Activated CD4-positive, alpha-beta T cell treated with anti-CD3 and anti-CD28 coated beads, Interleukin-2, amount 50 U/mL, for 16 hours (primary cell): ENCODE results near the gene CYBA.

Experiments used
- DNase-seq: peaks from one replicate; pipeline ENCODE4 v3.0.0-alpha.2; 2020

Gene CYBA

GRCh38 chr16:88627531-88628411, 23.1 kb downstream of the CYBA start:
- DNase-seq, result no peak

- DNase-seq, result no peak
These were observed 24.2 kb downstream of the CYBA start for GRCh38 chr16:88626646-88627045.

- DNase-seq, result peak; percentile 25
These were observed 25.8 kb downstream of the CYBA start for GRCh38 chr16:88624977-88625576.

- DNase-seq, result no peak
These were observed 26.4 kb downstream of the CYBA start for GRCh38 chr16:88624481-88624880.

GRCh38 chr16:88623858-88624257, 27.0 kb downstream of the CYBA start:
- DNase-seq, result no peak

GRCh38 chr16:88622866-88623265, 28.0 kb downstream of the CYBA start:
- DNase-seq, result no peak

GRCh38 chr16:88622125-88622524, 28.7 kb downstream of the CYBA start:
- no peak for DNase-seq

- DNase-seq, result peak; percentile 70
These were observed 30.7 kb downstream of the CYBA start for GRCh38 chr16:88619859-88620815.

GRCh38 chr16:88618956-88619667, 31.7 kb downstream of the CYBA start:
- DNase-seq, result no peak

GRCh38 chr16:88618182-88618955, 32.5 kb downstream of the CYBA start:
- no peak for DNase-seq

GRCh38 chr16:88617268-88618031, 33.4 kb downstream of the CYBA start:
- no peak for DNase-seq

- no peak for DNase-seq
These were observed 34.1 kb downstream of the CYBA start for GRCh38 chr16:88616736-88617135.

- no peak for DNase-seq
These were observed 34.5 kb downstream of the CYBA start for GRCh38 chr16:88616320-88616719.

- DNase-seq, result no peak
These were observed 35.9 kb downstream of the CYBA start for GRCh38 chr16:88614818-88615580.

GRCh38 chr16:88613911-88614817, 36.7 kb downstream of the CYBA start:
- no peak for DNase-seq

- no peak for DNase-seq
These were observed 37.6 kb downstream of the CYBA start for GRCh38 chr16:88613293-88613692.

GRCh38 chr16:88610909-88611812, 39.7 kb downstream of the CYBA start:
- DNase-seq, result no peak

GRCh38 chr16:88610080-88610479, 40.8 kb downstream of the CYBA start:
- DNase-seq, result no peak
